ENCODE measurements around the gene COL27A1.

DNA sequence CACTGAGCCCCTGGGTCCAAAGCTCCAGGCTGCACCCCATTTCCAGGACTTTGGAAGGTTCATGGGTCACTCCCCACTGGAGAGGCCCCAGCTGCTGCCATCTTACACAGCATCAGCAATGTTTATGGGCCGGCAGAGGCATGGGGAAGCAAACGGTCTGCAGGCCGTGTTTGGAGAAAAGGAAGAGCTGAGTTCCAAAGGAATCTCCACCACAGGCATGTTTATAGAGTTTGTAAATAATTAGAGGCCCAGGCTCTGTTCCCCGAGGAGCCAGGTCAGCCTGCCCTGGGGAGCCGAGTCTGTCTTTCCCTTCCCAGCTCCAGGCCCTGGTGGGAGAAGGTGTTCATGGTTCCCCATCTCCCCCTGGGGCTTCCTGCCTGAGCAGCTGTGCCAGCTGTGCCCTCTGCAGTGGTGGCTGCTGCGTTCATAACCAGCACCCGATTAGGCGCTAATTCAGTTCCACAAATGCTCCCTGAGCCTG, 64.8 kb downstream of the COL27A1 start:
- TF ChIP-seq, protein P1, sequence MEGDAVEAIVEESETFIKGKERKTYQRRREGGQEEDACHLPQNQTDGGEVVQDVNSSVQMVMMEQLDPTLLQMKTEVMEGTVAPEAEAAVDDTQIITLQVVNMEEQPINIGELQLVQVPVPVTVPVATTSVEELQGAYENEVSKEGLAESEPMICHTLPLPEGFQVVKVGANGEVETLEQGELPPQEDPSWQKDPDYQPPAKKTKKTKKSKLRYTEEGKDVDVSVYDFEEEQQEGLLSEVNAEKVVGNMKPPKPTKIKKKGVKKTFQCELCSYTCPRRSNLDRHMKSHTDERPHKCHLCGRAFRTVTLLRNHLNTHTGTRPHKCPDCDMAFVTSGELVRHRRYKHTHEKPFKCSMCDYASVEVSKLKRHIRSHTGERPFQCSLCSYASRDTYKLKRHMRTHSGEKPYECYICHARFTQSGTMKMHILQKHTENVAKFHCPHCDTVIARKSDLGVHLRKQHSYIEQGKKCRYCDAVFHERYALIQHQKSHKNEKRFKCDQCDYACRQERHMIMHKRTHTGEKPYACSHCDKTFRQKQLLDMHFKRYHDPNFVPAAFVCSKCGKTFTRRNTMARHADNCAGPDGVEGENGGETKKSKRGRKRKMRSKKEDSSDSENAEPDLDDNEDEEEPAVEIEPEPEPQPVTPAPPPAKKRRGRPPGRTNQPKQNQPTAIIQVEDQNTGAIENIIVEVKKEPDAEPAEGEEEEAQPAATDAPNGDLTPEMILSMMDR (optimal IDR thresholded peaks at IDR 0.05 in 1 of 3, IDR thresholded peaks at IDR 0.05 in 1 of 3, conservative IDR thresholded peaks at IDR 0.05 in 1 of 3; ENCODE audit: extremely low read depth in 1 of 3, insufficient read depth in 2 of 3, low read length in 3 of 3): no peak
- no peak for TF ChIP-seq EZH2 (IDR thresholded peaks at IDR 0.05; ENCODE audit: low read length)

Measured in keratinocyte (primary cell).